ENCODE data around the gene FAM78B. TPM values are rescaled to one million over a fixed set of nuclear protein-coding genes. Genes with fewer than 3 reads are reported as not detected.

FAM78B gene
- total and polyA plus RNA-seq, 2 of the 8 experiments (the other 6 are each of a cell fraction or from before 2014, with no cell fraction given), result 2.3 to 3.6 TPM

GRCh38 chr1:166170075-166170474 lies 3.3 kb upstream of the FAM78B start:
- H3K23ac ChIP-seq (ENCODE audit: insufficient read length), result no peak overlapping the region
- no peak overlapping the region for H3K9ac ChIP-seq (replicated peaks in 1 of 4; ENCODE audit: extremely low read depth in 1 of 4, low read depth in 3 of 4, low read length in 3 of 4)
- no peak overlapping the region for H3K56ac ChIP-seq (replicated peaks; ENCODE audit: insufficient read length, low read depth, low read length)
- no peak overlapping the region for H3K4me3 ChIP-seq (ENCODE audit: extremely low read depth in 1 of 4, insufficient read depth in 2 of 4, low read depth in 3 of 4, low read length in 4 of 4)
- WGBS, 2 experiments (ENCODE audit: extremely low coverage in 1 of 2, insufficient coverage in 1 of 2, insufficient read length in 1 of 2, insufficient replicate concordance in 2 of 2, low coverage in 1 of 2, low lambda C conversion rate in 2 of 2, missing lambda C conversion rate in 1 of 2), result 78% methylated on average over 2 of the region's 2 CpGs; no CpG with 5 or more reads in 1 of the 2 experiments
- no peak overlapping the region for H2BK5ac ChIP-seq (ENCODE audit: low read depth, low read length)
- H2BK20ac ChIP-seq (ENCODE audit: low read length), result no peak overlapping the region
- H4K20me1 ChIP-seq (replicated peaks in 1 of 2; ENCODE audit: control insufficient read depth in 1 of 2, insufficient read depth in 2 of 2, low read length in 2 of 2), result peaks cover 0 to 2% of the 10 kb centered on the region in 2 experiments
- no peak overlapping the region for H2AFZ ChIP-seq (ENCODE audit: low read length)
- no peak for DNase-seq (ENCODE audit: low read depth in 1 of 2, low spot score in 2 of 2)
- ChIA-PET POLR2A (ENCODE audit: partially characterized antibody) (no interaction called here), CTCF (ENCODE audit: partially characterized antibody) (interaction anchor here (0.9 to 2.6 kb wide), 9 partner anchors 10 to 263 kb away, joined by 3 to 11 read pairs (median 3); no protein-coding TSS in a partner anchor)
- no peak overlapping the region for H3K4ac ChIP-seq (replicated peaks; ENCODE audit: insufficient read length, low read depth, low read length)
- no peaks in the 10 kb centered on the region for H3K79me1 ChIP-seq (ENCODE audit: low read depth, low read length)
- H2AK5ac ChIP-seq (ENCODE audit: low read depth, low read length), result no peak overlapping the region
- H2BK120ac ChIP-seq (replicated peaks; ENCODE audit: low read depth, low read length), result no peak overlapping the region
- H4K5ac ChIP-seq (ENCODE audit: insufficient read length, low read depth, low read length), result no peak overlapping the region
- no peaks in the 10 kb centered on the region; a peak in 1 of 4 replicates for H3K9me3 ChIP-seq (ENCODE audit: insufficient read depth in 2 of 2, low read depth in 1 of 2, low read length in 1 of 2)
- peaks cover 17% of the 10 kb centered on the region; the same call in 1 of the 2 replicates for H3K23me2 ChIP-seq (ENCODE audit: low read depth, low read length)
- H3K18ac ChIP-seq (ENCODE audit: extremely low read depth, low read length), result no peak overlapping the region
- H3K4me1 ChIP-seq (replicated peaks in 1 of 4; ENCODE audit: control insufficient read depth in 3 of 4, insufficient read depth in 4 of 4, low read length in 3 of 4), result peaks cover 3 to 14% (median 10%) of the 10 kb centered on the region in 4 experiments; a peak in 6 of 7 replicates
- no peak overlapping the region for H2BK15ac ChIP-seq (ENCODE audit: low read length)
- no peak overlapping the region for H2BK12ac ChIP-seq (ENCODE audit: low read depth, low read length)
- H3K27me3 ChIP-seq (replicated peaks in 1 of 4; ENCODE audit: control insufficient read depth in 3 of 4, extremely low read depth in 1 of 4, insufficient read depth in 3 of 4, low read length in 3 of 4), result peaks cover 5 to 13% (median 11%) of the 10 kb centered on the region in 4 experiments; a peak in 6 of 7 replicates
- H4K91ac ChIP-seq (replicated peaks; ENCODE audit: insufficient read length, low read length), result no peak overlapping the region
- no peak overlapping the region for H3K27ac ChIP-seq (ENCODE audit: low read depth, low read length)
- no peaks in the 10 kb centered on the region for H3K79me2 ChIP-seq (ENCODE audit: control insufficient read depth in 1 of 2, insufficient read depth in 2 of 2, low read length in 2 of 2)
- no peak overlapping the region for H3K14ac ChIP-seq (ENCODE audit: insufficient read length)
- H3K36me3 ChIP-seq (ENCODE audit: control insufficient read depth in 2 of 4, insufficient read depth in 4 of 4, low read length in 3 of 4), result no peaks in the 10 kb centered on the region
- H3K4me2 ChIP-seq (ENCODE audit: insufficient read depth in 1 of 2, low read depth in 2 of 2, low read length in 2 of 2), result no peak overlapping the region
- H4K8ac ChIP-seq (ENCODE audit: extremely low read depth, insufficient read depth, low read length), result no peak overlapping the region
- FAIRE-seq, result no peak
- TF ChIP-seq PHF8 (conservative IDR thresholded peaks at IDR 0.05; ENCODE audit: low read depth, low read length), result no peak
- no peak for TF ChIP-seq NANOG (IDR thresholded peaks at IDR 0.05; ENCODE audit: insufficient read depth, low read depth, low read length, poor library complexity, severe bottlenecking)
- TF ChIP-seq BACH1 (IDR thresholded peaks at IDR 0.05; ENCODE audit: low read length), result no peak
- TF ChIP-seq HDAC6 (IDR thresholded peaks at IDR 0.05; ENCODE audit: low read depth, low read length), result no peak
- TF ChIP-seq SAP30 (IDR thresholded peaks at IDR 0.05; ENCODE audit: insufficient read depth, insufficient replicate concordance, low read length), result no peak
- no peak for TF ChIP-seq HDAC2 (IDR thresholded peaks at IDR 0.05; ENCODE audit: borderline replicate concordance in 1 of 2, low read depth in 2 of 2, low read length in 2 of 2)
- no peak for TF ChIP-seq TCF12 (IDR thresholded peaks at IDR 0.05; ENCODE audit: low read depth, low read length)
- TF ChIP-seq NRF1 (IDR thresholded peaks at IDR 0.05; ENCODE audit: low read depth, low read length), result no peak
- no peak for TF ChIP-seq CHD2 (IDR thresholded peaks at IDR 0.05; ENCODE audit: low read length)
- no peak for TF ChIP-seq CHD1 (IDR thresholded peaks at IDR 0.05; ENCODE audit: low read depth, low read length)
- no peak for TF ChIP-seq CTBP2 (IDR thresholded peaks at IDR 0.05; ENCODE audit: borderline replicate concordance, insufficient read depth, insufficient read length, low read length)
- TF ChIP-seq SIRT6 (IDR thresholded peaks at IDR 0.05; ENCODE audit: low read length), result no peak
- no peak for TF ChIP-seq EGR1 (IDR thresholded peaks at IDR 0.05; ENCODE audit: borderline replicate concordance, low read depth, low read length)
